GM15510 (cell line): ENCODE results near the gene BASP1.

Experiments
- POLR2A ChIP-seq: IDR thresholded peaks from 3 replicates; pipeline ENCODE4 v1.6.1; 2011; ENCODE audit warnings: borderline replicate concordance; ENCODE audit not compliant: insufficient read length; ENCODE audit errors: extremely low read depth

The BASP1 gene

GRCh38 chr5:17257705-17258273 is 40.4 kb downstream of the BASP1 start:
- no peak for TF ChIP-seq POLR2A

GRCh38 chr5:17258431-17258830 is 41.0 kb downstream of the BASP1 start:
- no peak for TF ChIP-seq POLR2A

DNA sequence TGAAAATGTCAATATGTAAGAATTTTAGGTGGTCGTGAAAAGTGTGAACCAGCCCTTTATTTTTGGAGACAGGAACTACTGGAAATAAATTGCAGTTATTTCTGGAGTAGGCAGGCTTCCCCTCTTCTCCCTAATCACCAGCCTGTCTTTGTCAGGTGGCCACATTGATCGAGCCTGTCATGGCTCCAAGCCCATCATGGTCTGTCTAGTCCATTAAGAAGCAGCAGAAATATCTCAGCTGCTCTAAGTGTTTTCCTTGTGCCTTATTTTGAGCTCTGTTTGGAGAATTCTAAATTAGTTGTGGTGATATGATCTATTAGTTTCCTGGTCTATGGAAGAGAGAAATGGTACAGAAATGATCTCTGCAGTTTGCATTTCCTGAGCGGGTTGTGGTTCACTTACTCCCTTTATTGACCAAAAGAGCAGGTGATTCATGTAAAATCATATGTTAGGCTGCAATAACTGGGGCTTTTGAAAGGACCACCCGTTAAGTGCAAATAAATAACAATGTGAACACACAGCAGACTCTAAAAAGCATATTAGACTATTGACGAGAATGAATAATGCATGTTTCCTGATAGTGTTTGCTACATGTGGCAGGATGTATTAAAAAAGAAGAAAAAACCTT is 42.3 kb downstream of the BASP1 start:
- no peak for TF ChIP-seq POLR2A

GRCh38 chr5:17260549-17260948 is 43.1 kb downstream of the BASP1 start:
- no peak for TF ChIP-seq POLR2A

- no peak for TF ChIP-seq POLR2A
Measured at GRCh38 chr5:17261075-17261474, 43.6 kb downstream of the BASP1 start.

- no peak for TF ChIP-seq POLR2A
Measured at GRCh38 chr5:17265041-17265440, 47.6 kb downstream of the BASP1 start.

GRCh38 chr5:17267106-17267505 is 49.7 kb downstream of the BASP1 start:
- TF ChIP-seq POLR2A, result no peak

GRCh38 chr5:17269201-17269600 is 51.8 kb downstream of the BASP1 start:
- no peak for TF ChIP-seq POLR2A

DNA sequence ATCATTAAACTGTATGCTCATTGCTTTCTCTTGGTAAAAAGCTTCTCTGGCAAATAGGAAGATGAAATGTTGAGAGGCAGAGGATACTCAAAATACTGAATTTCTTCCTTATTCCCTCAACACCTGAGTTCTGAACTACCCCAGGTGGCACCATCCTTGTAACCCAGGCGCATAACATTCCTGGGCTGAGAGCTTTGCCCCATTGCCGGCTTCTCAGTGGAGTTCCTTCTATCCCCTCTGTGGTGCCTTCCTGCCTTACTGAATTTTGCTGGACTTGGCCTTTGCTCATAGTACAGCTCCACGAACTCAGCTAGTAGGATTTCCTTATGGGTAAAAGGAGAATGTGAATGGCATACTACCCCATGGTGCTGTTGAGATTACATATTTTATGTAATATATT is 54.7 kb downstream of the BASP1 start:
- no peak for TF ChIP-seq POLR2A

DNA sequence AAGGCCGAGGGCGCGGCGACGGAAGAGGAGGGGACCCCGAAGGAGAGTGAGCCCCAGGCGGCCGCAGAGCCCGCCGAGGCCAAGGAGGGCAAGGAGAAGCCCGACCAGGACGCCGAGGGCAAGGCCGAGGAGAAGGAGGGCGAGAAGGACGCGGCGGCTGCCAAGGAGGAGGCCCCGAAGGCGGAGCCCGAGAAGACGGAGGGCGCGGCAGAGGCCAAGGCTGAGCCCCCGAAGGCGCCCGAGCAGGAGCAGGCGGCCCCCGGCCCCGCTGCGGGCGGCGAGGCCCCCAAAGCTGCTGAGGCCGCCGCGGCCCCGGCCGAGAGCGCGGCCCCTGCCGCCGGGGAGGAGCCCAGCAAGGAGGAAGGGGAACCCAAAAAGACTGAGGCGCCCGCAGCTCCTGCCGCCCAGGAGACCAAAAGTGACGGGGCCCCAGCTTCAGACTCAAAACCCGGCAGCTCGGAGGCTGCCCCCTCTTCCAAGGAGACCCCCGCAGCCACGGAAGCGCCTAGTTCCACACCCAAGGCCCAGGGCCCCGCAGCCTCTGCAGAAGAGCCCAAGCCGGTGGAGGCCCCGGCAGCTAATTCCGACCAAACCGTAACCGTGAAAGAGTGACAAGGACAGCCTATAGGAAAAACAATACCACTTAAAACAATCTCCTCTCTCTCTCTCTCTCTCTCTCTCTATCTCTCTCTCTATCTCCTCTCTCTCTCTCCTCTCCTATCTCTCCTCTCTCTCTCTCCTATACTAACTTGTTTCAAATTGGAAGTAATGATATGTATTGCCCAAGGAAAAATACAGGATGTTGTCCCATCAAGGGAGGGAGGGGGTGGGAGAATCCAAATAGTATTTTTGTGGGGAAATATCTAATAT is 58.1 kb downstream of the BASP1 start:
- no peak for TF ChIP-seq POLR2A

DNA sequence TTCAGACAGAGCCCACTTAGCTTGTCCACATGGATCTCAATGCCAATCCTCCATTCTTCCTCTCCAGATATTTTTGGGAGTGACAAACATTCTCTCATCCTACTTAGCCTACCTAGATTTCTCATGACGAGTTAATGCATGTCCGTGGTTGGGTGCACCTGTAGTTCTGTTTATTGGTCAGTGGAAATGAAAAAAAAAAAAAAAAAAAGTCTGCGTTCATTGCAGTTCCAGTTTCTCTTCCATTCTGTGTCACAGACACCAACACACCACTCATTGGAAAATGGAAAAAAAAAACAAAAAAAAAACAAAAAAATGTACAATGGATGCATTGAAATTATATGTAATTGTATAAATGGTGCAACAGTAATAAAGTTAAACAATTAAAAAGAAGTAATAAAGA is 59.0 kb downstream of the BASP1 start:
- no peak for TF ChIP-seq POLR2A

- no peak for TF ChIP-seq POLR2A
Measured at GRCh38 chr5:17277907-17278306, 60.5 kb downstream of the BASP1 start.

DNA sequence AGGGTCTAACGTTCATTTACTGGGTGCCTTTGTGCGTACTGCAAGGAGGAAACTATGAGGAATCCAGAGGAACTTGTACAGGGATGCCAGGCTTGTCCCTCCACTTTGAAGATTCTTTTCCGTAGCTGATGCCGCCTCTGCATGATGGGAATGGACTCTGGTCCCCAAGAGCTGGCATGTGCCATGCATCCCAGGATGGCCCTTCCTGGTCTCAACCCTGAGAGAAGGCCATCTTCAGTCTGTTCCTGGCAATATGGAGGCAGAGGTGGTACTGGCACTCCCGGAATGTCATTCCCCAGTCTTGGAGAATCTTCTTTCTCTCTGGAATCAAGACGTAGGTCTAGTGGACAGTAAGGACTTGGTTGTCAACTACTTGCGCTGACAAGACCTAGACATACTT is 61.5 kb downstream of the BASP1 start:
- TF ChIP-seq POLR2A, result no peak

DNA sequence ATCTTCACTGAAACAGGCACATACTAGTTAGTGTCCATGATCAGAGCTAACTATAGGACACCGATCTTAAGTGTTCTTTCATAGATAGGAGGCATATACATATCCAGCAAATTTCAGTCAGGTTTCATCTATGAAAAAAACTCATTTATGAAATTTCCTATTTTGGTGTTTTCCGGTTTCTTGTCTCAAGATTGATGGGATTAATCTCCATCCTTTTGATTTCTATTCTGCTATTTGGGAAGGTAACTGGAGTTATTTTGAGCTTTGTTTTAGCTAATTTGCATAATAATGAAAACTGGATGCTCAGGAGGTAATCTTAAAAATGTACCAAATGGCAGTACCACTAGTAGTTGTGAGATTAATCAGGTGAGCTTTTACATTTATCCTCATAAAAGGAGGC is 62.1 kb downstream of the BASP1 start:
- TF ChIP-seq POLR2A, result no peak

DNA sequence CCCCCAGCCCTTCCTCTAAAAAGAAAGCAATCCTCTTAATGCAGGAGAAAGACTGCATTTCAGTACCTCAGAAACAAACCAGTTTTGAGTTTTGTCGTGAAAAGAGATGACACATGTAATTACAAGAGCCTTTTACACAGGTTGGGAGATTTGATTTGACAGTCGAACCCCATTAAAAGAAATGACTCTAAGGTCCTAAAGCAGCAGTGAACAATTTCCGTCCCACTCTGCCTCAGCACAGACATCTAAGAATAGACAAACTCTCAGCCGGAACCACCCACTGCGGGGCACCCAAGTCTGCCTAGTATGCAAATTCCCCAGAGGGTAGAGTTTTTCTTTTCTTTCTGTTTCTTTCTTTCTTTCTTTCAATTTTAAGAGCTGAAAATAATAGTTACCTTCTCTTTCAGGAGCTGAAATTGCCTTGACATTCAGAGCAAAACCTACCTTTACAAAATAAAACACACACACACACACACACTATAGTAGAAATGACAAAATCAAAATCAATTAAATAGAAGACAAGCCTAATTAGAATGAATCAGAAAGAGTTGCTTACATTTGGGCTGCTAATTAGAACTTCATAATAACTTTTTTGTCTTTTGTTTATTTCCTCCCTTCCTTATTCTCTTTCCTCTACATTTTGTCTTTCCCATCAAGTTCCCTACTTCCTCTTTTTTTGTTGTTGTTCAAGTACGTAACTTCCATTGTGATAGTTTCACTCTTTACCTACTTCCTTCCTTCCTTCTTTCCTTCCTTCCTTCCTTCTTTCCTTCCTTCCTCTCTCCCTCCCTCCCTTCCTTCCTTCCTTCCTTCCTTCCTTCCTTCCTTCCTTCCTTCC is 65.1 kb downstream of the BASP1 start:
- TF ChIP-seq POLR2A, result no peak
